GM15510 (cell line): ENCODE results near the gene GMCL1.

Experiments used
- POLR2A ChIP-seq: IDR thresholded peaks from 3 replicates; pipeline ENCODE4 v1.6.1; 2011; ENCODE audit warnings: borderline replicate concordance; ENCODE audit not compliant: insufficient read length; ENCODE audit errors: extremely low read depth

The GMCL1 gene

DNA sequence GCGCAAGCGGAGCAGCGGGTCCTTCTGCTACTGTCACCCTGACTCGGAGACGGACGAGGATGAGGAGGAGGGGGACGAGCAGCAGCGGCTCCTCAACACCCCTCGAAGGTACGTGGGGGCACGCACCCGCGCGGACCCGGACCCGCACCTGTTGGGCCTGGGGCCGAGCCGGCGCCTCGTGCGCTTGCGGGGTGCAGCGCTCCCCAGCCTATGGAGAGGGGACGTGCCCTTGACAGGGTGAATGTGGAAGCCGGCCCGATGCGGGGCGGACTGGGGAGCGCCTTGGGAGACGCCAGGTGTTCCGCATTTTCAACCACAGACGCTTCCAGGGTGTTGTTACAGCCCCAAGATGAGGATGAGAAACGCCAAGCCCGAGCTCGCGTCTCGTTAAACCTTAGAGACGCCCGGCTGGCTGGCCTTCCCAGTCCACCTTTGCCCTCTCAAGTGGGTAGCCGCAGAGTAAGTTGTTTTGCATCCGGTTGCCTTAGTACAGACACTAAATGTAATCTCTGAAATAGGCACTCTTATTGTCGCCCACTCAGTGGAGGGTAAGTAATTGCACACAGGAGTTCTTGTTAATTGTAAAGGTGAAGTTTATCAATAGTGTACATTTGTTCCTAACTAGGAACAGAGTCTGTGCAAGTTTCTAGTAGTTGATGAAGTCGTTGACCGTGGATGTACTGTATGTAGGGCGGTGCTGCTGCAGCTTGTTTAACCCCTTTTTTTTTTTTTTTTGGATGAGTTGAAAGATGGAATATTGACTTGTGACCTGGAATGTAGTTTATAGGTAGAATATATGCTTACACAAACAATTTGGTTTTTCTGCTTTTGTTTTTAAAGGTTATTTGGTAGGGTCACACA, 815 bp downstream of the GMCL1 start:
- TF ChIP-seq POLR2A: no peak

DNA sequence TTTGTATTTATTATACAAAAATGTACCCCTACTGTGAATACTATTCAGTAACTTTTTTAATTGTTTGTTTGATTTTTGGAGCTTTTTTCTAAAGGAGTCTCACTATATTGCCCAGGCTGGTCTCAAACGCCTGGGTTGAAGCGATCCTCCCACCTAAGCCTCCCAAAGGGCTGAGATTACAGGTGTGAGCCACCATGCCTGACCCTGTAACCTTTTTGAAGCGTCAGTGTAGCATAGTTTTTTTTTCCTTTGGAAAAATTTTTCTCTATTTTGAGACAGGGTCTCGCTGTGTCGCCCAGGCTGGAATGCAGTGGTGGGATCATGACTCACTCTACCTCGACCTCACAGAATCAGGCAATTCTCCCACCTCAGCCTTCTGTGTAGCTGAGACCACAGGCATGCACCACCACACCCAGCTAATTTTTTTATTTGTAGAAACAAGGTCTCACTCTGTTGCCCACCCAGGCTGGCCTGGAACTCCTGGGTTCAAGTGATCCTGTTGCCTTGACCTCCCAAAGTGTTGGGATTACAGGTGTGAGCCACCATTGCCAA, 2.0 kb downstream of the GMCL1 start:
- no peak for TF ChIP-seq POLR2A

DNA sequence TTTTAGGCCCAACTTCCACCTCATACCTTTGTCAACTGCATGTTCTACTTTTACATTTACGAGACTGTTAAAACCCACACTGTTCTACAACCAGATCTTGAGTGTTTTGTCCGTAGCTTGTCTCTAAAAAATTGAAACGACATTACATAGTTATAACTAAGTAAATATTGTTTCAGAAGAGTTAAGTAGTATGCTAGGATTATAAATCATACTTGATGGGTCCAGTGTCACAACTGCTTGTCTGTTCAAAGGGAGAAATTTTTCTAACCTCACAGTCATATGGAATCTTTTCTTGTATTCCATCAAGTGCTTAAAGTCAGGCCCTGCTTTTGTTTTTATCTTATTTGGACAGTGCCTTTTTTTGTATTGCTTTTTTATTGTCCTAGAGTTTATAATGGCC, 4.3 kb downstream of the GMCL1 start:
- TF ChIP-seq POLR2A: no peak

DNA sequence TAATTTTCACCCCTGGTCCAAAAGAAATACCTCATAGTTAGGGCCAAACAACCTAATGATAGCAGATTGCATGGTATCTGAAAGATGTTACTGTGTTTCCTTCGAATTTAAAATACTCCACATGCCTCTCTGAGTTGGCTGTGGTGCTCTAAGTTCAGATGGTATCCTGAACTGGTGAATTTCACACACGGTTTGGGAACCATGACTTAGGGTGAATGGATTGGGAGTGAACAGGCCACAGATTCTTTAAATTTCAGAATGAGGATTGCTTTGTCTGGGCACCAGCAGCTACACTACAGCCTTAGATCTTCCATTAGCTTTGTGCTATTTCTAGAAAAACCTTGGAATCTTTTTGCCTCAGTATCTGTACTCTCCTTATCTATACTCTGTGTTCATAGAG, 6.2 kb downstream of the GMCL1 start:
- TF ChIP-seq POLR2A: no peak

DNA sequence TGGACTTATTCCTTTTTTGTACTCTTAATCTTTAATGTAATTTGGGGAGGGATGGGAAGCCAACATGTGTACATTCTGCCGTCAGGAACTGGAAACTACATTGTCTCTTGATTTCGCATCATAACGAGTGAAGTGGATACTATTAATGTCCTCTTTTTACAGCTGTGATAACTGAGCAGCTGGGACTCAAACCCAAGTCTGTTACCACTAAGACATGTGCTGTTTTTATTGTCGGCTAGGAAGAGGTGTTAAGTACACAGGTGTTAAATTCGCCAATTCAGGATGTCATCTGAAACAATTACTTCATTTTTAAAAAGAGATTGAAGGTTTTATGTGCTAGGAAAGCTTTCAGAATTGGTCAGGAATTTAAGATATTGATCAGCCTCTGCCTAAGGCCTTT, 6.9 kb downstream of the GMCL1 start:
- TF ChIP-seq POLR2A: no peak

DNA sequence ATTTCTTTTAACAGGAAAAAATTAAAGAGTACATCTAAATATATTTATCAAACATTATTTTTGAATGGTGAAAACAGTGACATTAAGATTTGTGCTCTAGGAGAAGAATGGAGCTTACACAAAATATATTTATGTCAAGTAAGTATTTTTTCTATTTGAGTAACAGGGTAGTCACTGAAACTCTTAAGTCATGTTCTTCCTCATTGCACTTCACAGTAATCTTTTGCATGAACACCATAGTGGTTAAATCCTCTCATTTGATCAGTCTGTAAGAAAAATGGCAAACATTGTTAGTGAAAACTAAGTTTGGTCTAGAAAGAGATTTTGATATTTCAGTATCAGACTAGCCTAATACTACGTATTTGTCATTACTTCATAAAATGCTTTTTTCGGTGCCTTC, 8.1 kb downstream of the GMCL1 start:
- TF ChIP-seq POLR2A: no peak

DNA sequence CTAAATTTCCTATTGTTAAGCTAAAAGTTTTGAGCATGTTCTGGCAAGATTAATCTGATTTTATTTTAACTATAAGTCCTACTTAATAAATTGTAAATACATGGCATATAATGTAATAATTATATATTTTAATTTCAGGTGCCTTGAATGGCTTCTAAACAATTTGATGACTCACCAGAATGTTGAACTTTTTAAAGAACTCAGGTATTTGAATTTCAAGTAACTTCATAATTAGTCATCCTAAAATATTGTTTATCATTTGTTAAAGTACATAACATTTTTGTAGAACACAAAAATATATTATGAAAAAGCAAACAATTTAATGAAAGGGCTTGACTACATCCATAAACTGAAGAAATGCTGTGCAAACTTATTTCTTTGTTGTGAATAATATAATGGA, 14.5 kb downstream of the GMCL1 start:
- TF ChIP-seq POLR2A: no peak

DNA sequence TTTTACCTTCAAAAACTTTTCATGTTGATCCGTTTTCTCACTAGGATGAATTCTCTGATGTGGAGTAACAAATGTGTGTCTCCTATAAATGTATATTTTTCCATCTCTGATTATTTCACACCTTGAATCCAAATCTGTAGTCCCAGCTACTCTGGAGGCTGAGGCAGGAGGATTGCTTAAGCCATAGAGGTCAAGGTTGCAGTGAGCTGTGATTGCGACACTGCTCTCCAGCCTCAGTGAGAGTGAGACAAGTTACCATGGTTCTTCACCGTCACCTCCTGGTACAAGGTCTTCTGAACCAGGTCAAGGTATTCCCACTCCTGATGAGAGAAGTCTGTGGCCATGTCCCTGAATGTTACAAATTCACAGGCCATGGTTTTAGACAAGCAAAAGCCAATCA, 15.1 kb downstream of the GMCL1 start:
- no peak for TF ChIP-seq POLR2A

DNA sequence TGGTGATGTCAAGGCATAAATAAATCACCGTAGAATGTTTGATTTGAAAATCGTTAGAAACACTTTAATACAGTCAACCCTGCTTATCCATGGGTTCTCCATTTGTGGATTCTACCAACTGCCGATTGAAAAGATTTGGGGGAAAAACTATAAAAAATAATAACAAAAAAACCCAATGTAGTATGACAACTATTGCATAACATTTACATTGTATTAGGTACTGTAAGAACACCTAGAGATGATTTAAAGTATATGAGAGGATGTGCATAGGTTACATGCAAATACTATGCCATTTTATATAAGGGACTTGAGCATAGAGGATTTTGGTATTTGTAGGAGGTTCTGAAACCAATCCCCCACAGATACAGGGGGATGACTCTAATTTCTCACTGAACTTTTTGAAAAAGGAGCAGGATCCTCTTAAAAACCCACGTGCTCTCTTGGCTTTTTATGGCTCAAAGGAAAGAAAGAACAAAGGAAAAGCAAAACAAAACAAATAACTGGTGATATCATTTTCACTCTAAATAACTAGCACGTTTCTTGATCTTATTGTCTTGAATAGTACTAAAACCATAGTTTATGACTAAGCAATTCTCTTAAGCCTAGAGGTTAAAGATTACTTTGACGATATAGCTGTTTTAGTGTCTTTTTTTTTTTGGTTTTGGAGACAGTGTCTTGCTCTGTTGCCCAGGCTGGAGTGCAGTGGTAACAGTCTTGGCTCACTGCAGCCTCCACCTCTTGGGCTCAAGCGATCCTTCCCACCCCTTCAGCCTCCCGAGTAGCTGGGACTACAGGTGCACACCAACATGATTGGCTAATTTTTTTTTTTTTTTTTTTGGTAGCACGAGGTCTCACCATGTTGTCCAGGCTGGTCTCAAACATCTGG, 17.0 kb downstream of the GMCL1 start:
- no peak for TF ChIP-seq POLR2A

DNA sequence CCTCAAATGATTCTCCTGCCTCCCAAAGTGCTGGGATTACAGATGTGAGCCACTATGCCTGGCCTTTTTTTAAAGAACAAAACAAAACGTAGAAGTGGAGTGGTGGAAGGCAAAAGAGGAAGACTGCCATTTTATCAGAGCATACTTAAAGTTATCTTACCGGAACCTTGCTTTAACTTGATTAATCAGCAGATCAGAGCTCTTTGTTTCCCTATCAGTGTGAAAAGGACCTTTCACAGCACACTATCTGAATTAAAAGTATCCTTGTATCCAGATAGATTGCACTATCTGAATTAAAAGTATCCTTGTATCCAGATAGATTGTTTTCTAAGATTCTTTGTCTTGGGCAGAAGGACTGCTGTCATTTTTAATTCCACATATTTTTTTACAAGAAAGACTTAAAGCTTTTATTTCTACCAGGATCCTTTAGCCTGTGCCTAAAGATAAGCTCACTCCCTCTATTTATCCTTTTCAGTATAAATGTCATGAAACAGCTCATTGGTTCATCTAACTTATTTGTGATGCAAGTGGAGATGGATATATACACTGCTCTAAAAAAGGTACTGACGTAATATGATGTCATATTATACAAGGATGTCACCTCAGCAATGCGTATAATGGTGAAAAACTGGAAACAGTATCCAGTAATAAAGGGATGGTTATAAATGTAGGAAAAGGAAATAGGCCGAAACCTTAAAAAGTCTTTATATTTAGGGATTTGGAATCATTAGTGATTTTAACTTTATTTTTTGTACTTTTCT, 17.8 kb downstream of the GMCL1 start:
- TF ChIP-seq POLR2A: no peak

DNA sequence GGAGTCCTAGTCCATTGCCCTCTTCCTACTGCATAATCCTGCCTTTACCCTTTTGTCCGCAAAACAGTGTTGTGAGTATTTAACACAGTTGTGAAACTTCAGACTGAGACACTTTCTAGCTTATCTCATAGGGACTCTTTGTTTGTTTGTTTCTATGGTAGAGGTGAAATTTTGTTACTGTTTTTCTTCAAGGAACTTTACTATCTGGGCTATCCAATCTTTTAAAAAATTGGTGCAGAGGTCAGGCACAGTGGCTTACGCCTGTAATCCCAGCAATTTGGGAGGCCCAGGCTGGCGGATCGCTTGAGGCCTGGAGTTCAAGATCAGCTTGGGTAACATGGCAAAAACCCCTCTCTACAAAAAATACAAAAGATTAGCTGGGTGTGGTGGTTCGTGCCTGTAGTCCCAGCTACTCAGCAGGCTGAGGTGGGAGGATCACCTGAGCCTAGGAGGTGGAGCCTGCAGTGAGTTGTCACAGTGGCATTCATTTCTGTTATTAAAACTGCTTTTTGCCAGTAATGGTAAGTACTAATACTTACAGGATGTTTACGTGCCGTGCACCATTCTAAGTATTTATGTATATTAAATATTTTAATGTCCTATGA, 18.8 kb downstream of the GMCL1 start:
- no peak for TF ChIP-seq POLR2A

DNA sequence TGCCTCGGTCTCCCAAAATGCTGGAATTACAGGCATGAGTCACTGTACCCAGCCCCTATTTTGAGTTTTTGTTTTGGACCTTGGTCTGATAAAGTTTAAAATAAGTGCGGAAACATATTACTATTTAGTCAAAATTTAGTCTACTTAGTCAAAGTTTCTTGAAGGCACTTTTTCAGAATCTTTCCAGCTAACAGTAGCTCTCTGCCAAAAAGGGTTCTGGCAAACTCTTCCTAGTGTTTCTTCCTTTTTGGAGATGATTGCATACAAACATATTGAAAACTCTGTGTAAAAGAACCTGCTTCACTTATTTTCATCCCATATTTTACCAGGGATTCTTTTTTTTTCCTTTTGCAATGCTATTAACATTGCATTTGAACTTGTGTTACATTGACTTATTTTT, 28.8 kb downstream of the GMCL1 start:
- TF ChIP-seq POLR2A: no peak

DNA sequence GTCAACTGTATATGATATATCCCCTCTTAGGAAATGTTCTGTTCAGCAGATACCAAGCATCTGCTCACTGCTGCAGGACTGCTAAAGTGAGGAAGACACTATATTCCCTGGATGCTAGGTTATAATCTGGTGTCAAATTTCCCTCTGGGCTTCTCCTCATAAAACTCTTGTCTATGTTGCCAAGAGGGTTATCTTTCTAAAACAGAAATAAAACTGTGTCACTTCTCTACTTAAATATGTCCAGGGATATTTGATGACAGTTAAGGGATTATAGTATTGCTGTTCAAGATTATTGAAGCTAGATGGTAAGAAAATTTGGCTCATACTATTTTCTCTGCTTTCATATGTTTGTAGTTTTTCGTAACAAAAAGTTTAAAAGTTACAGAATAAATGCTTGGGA, 33.8 kb downstream of the GMCL1 start:
- no peak for TF ChIP-seq POLR2A

DNA sequence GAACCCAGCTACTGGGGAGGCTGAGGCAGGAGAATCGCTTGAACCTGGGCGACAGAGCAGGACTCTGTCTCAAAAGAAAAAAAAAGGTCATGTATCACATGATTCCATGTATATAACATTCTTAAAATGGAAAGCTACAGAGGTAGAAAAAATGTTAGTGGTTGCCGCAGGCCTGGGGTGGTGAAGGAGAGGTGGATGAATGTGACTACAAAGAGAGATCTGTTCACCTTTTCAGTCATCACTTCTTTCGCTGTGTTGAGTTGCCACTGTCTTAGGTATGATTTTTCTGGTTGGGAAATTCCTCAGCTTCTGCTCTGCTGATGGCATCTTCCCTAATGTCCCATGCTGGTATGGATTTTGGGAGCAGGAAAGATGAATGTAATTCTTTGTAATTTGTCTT, 59.0 kb downstream of the GMCL1 start:
- TF ChIP-seq POLR2A: no peak
